Nephron progenitor cell (in vitro differentiated cells): ENCODE measurements around the gene LMAN2L.

Experiments
- DNase-seq: peaks from one replicate; pipeline ENCODE4 v3.0.0; 2021
- H3K27ac Mint-ChIP-seq: 2 replicates; pipeline ENCODE4 v1.8.0; 2021; ENCODE audit warnings: mild to moderate bottlenecking, moderate library complexity, mixed read lengths
- H3K27me3 Mint-ChIP-seq: 2 replicates; pipeline ENCODE4 v1.8.0; 2021; ENCODE audit warnings: mild to moderate bottlenecking, low read depth, mixed read lengths; ENCODE audit not compliant: poor library complexity
- H3K36me3 Mint-ChIP-seq: 2 replicates; pipeline ENCODE4 v1.8.0; 2021; ENCODE audit warnings: low read depth, mixed read lengths
- H3K4me1 Mint-ChIP-seq: 2 replicates; pipeline ENCODE4 v1.8.0; 2021; ENCODE audit warnings: mixed read lengths
- H3K4me3 Mint-ChIP-seq: 2 replicates; pipeline ENCODE4 v1.8.0; 2021; ENCODE audit warnings: mild to moderate bottlenecking, moderate library complexity, mixed read lengths
- H3K9me3 Mint-ChIP-seq: 2 replicates; pipeline ENCODE4 v1.8.0; 2021; ENCODE audit warnings: mild to moderate bottlenecking, moderate library complexity, mixed read lengths
- TF ChIP-seq, protein P1 (sequence below): fragments of 200-600 bp; sonication (generic); IDR thresholded peaks from 2 replicates; pipeline ENCODE4 v1.5.0; 2021; ENCODE audit warnings: antibody characterized with exemption

The LMAN2L gene

DNA sequence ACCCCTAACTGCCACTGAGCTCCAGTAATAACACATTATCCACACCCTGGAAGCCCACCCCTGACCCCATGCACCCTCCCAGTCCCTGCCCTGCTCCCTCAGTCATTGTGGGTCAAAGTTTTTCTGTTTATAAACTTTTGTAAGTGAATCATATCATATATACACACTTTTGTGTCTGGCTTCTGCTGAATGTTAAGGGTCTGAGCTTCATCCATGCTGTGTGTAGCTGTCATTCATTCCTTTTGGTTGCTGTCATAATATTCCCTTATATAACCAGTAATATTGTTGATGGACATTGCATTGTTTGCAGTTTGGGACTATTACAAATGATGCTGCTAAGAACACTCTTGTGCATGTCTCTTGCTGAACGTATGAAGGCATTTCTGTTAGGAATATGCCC lies 35.3 kb upstream of the LMAN2L start:
- Mint-ChIP-seq H3K27me3 (peaks cover under 1% of the 10 kb centered on the region), H3K4me3 (no peak overlapping the region), H3K9me3 (no peaks in the 10 kb centered on the region), H3K36me3 (peaks cover 3% of the 10 kb centered on the region), H3K27ac (no peak overlapping the region), H3K4me1 (peaks cover 44% of the 10 kb centered on the region)
- TF ChIP-seq, protein P1, sequence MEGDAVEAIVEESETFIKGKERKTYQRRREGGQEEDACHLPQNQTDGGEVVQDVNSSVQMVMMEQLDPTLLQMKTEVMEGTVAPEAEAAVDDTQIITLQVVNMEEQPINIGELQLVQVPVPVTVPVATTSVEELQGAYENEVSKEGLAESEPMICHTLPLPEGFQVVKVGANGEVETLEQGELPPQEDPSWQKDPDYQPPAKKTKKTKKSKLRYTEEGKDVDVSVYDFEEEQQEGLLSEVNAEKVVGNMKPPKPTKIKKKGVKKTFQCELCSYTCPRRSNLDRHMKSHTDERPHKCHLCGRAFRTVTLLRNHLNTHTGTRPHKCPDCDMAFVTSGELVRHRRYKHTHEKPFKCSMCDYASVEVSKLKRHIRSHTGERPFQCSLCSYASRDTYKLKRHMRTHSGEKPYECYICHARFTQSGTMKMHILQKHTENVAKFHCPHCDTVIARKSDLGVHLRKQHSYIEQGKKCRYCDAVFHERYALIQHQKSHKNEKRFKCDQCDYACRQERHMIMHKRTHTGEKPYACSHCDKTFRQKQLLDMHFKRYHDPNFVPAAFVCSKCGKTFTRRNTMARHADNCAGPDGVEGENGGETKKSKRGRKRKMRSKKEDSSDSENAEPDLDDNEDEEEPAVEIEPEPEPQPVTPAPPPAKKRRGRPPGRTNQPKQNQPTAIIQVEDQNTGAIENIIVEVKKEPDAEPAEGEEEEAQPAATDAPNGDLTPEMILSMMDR = no peak
- DNase-seq = no peak

DNA sequence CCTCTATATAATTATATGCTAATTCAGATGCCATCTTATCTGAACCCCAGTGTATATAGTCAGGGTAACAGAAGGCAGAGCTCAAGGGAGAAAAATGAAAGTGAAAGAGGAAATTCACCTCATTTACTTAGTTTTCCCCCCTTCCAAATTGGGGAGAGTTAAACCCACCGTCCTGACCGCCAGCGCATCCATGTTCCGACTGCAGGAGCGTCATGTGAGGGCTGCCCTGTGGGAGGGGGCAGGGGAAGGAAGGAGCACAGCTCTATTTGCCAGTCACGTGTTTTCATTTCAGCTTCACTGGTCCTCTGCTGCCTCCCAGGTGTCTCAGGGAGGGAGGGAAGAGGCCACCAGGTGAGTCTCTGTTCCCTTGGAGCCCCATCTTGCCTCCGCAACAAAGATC lies 34.1 kb upstream of the LMAN2L start:
- H3K9me3 Mint-ChIP-seq = no peaks in the 10 kb centered on the region
- peaks cover 52% of the 10 kb centered on the region for H3K4me1 Mint-ChIP-seq
- TF ChIP-seq, protein P1 = no peak
- no peaks in the 10 kb centered on the region for H3K27me3 Mint-ChIP-seq
- DNase-seq = no peak
- no peaks in the 10 kb centered on the region for H3K36me3 Mint-ChIP-seq
- no peak overlapping the region for H3K4me3 Mint-ChIP-seq
- H3K27ac Mint-ChIP-seq = no peak overlapping the region

DNA sequence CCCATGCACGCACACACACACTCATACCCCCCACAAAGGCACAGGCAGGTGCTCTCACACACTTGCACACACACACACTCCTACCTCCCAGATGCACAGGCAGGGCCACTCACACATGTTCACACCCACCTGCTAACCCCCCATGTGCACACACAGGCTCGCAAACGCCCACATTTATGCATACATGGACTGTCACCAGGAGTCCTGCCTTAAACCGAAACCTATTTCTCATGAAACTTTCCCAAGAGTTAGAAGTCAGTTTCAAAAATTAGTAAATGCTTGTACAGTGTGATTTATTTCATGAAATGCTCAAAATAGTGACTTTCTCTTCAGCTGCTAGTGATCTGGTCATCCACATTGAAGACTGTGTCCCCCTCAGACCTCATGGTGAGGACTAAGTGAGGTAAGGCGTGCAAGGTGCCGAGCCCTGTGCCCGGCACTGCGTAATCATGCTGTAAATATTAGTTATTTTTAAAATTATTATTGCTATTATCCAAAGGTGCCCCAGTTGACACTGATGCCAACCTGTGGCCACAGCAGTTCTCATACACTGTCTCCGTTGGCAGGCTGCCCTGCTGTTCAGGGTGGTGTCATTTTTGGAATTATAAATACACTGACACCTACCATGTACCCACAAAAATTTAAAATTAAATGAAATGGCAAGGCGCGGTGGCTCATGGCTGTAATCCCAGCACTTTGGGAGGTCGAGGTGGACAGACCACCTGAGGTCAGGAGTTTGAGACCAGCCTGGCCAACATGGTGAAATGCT lies 33.2 kb upstream of the LMAN2L start:
- Mint-ChIP-seq H3K27me3 (peaks cover 3% of the 10 kb centered on the region), H3K9me3 (no peaks in the 10 kb centered on the region), H3K36me3 (no peaks in the 10 kb centered on the region), H3K4me1 (peaks cover 59% of the 10 kb centered on the region), H3K27ac (no peak overlapping the region), H3K4me3 (no peak overlapping the region)
- TF ChIP-seq, protein P1 = no peak
- no peak for DNase-seq

- H3K4me1 Mint-ChIP-seq = peaks cover 68% of the 10 kb centered on the region
- peak overlapping the region; percentile 46 for H3K27ac Mint-ChIP-seq
- no peak for DNase-seq
- H3K36me3 Mint-ChIP-seq = no peaks in the 10 kb centered on the region
- peaks cover 3% of the 10 kb centered on the region for H3K27me3 Mint-ChIP-seq
- H3K4me3 Mint-ChIP-seq = no peak overlapping the region
- TF ChIP-seq, protein P1 = no peak
- H3K9me3 Mint-ChIP-seq = no peaks in the 10 kb centered on the region
These were observed 32.1 kb upstream of the LMAN2L start for GRCh38 chr2:96771796-96772618.

DNA sequence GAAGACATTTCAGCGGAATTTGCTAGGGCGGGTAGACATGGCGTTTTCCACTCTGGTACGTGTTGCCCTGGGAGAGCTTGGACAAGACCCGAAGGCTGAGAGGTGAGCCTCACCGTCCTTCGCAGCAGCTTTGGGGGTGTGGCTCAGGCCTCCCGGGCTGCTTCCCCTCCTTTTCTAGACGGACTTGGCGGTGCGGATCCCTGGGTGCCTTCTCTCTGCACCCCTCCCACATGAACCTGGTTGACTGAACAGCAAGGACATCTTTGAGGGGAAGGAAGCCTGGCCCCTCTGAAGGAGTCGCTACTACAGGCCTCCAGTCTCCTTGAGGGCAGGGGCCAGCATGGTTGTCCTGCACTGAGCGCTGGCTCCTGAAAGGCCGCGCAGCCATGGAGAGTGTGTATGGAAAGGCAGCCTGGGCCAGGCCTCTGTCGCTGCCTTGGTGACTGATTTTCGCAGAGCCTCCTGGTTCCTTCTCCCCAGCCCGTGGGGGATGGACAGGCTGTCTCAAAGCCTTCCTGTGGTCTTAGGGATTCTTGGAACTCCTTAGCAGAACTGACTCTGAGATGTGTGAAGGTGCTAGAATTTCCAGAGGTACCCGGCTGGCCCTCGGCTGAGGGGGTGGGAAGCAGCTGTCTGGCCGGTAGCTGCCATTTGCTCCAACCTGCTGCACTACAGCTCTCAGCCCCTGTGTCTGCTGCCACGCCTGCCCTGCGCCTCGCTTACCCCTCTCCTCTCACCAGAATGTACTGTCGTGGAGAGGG lies 30.8 kb upstream of the LMAN2L start:
- Mint-ChIP-seq H3K36me3 (peaks cover 6% of the 10 kb centered on the region), H3K9me3 (no peaks in the 10 kb centered on the region), H3K27ac (peak overlapping the region; percentile 53), H3K4me1 (peaks cover 76% of the 10 kb centered on the region), H3K27me3 (peaks cover 3% of the 10 kb centered on the region), H3K4me3 (no peak overlapping the region)
- TF ChIP-seq, protein P1 = no peak
- DNase-seq = no peak
